A549 (cell line): Measurements from ENCODE around the gene NAXD. TPM values are rescaled to one million over a fixed set of nuclear protein-coding genes. Genes with fewer than 3 reads are reported as not detected.

Experiments
- ATAC-seq, 2 experiments: fragments of 200-7000 bp in 1 of 2; fragments of >200 bp in 1 of 2; cut with Nextera tagmentation in 1 of 2; cut with Tn5 transposase in 1 of 2; 3 replicates each; pipeline versions ENCODE4 v1.8.0 to v1.9.1; 2018 to 2020; ENCODE audit warnings: mild to moderate bottlenecking in 1 of 2, moderate library complexity in 1 of 2
- CTCF ChIA-PET: fragments of 300-600 bp; sonication (Branson Sonifier 250); formaldehyde crosslinking; extraction: SDS; loops from one replicate; lab custom pipeline; 2021; ENCODE audit warnings: antibody characterized with exemption, inconsistent platforms; lab: Yijun Ruan, JAX
- POLR2A ChIA-PET: fragments of 350-600 bp; formaldehyde crosslinking; extraction: SDS; loops from one replicate; lab custom pipeline; 2021; ENCODE audit warnings: antibody characterized with exemption, inconsistent platforms; lab: Yijun Ruan, JAX
- DNase-seq, 2 experiments: peaks; one replicate each; pipeline versions ENCODE4 v3.0.0 to v3.0.0-alpha.2; 2011 to 2016; ENCODE audit warnings: low read depth in 1 of 2, low spot score in 1 of 2
- FAIRE-seq: peaks from 2 replicates; lab custom pipeline; 2011; peaks lifted over from hg19 to GRCh38; lab: Jason Lieb, UNC
- H3K27ac ChIP-seq, 2 experiments: fragments of >200 bp; sonication (Bioruptor Twin); formaldehyde crosslinking; 3 replicates each; pipeline ENCODE4 v1.5.1; 2016 to 2017
- H3K4me1 ChIP-seq: fragments of >200 bp; sonication (Bioruptor Twin); formaldehyde crosslinking; 3 replicates; pipeline ENCODE4 v1.6.1; 2016
- H3K4me2 ChIP-seq: fragments of >200 bp; sonication (Bioruptor Twin); formaldehyde crosslinking; 3 replicates; pipeline ENCODE4 v1.6.1; 2016
- H3K4me3 ChIP-seq: fragments of >200 bp; sonication (Bioruptor Twin); formaldehyde crosslinking; 3 replicates; pipeline ENCODE4 v1.5.1; 2016
- H3K9me3 ChIP-seq: fragments of >200 bp; sonication (Bioruptor Twin); formaldehyde crosslinking; 3 replicates; pipeline ENCODE4 v1.6.1; 2016
- CHD2 ChIP-seq: fragments of 150-350 bp; IDR thresholded peaks from 2 replicates; pipeline ENCODE4 v1.6.1; 2014; ENCODE audit warnings: low read length; ENCODE audit not compliant: partially characterized antibody
- EP300 ChIP-seq, 2 experiments: fragments of >200 bp; sonication (Bioruptor Twin); formaldehyde crosslinking; IDR thresholded peaks; 2 replicates in 1 of 2; 3 replicates in 1 of 2; pipeline ENCODE4 v1.6.1; 2016 to 2017
- ESRRA ChIP-seq: fragments of 150-350 bp; IDR thresholded peaks from 2 replicates; pipeline ENCODE4 v1.6.1; 2014; ENCODE audit warnings: mild to moderate bottlenecking, low read length, borderline replicate concordance
- FOXS1 ChIP-seq: fragments of 250-450 bp; sonication (Bioruptor Pico); IDR thresholded peaks from 2 replicates; pipeline ENCODE4 v1.5.0; 2020; ENCODE audit warnings: mild to moderate bottlenecking, moderate library complexity
- HDAC2 ChIP-seq: fragments of 200-600 bp; sonication (generic); IDR thresholded peaks from 2 replicates; pipeline ENCODE4 v1.6.1; 2016
- HEYL ChIP-seq: fragments of 250-450 bp; sonication (Bioruptor Pico); IDR thresholded peaks from 2 replicates; pipeline ENCODE4 v1.8.0; 2021; ENCODE audit warnings: mild to moderate bottlenecking, moderate library complexity
- JUNB ChIP-seq: fragments of >200 bp; sonication (Bioruptor Twin); formaldehyde crosslinking; IDR thresholded peaks from 2 replicates; pipeline ENCODE4 v1.6.1; 2016
- KDM1A ChIP-seq: fragments of 200-600 bp; sonication (generic); IDR thresholded peaks from 2 replicates; pipeline ENCODE4 v1.6.1; 2016; ENCODE audit warnings: low read depth, mild to moderate bottlenecking
- MYC ChIP-seq: IDR thresholded peaks from 2 replicates; pipeline ENCODE4 v1.6.1; 2012; ENCODE audit warnings: mild to moderate bottlenecking, inconsistent platforms, low read length, improper control_type of control experiment, borderline replicate concordance
- NFE2L2 ChIP-seq: fragments of 150-350 bp; conservative IDR thresholded peaks from 2 replicates; pipeline ENCODE4 v1.6.1; 2014; ENCODE audit warnings: low read length
- NPAS2 ChIP-seq: fragments of 250-450 bp; sonication (Bioruptor Pico); IDR thresholded peaks from 2 replicates; pipeline ENCODE4 v1.8.0; 2022; ENCODE audit warnings: mild to moderate bottlenecking, moderate library complexity, borderline replicate concordance
- PHF8 ChIP-seq: fragments of 200-600 bp; sonication (generic); IDR thresholded peaks from 2 replicates; pipeline ENCODE4 v1.6.1; 2016; ENCODE audit warnings: low read depth, mild to moderate bottlenecking, antibody characterized with exemption, moderate library complexity, borderline replicate concordance
- POLR2A ChIP-seq: IDR thresholded peaks from 2 replicates; pipeline ENCODE4 v1.6.1; 2012; ENCODE audit warnings: mild to moderate bottlenecking, low read length
- POLR2AphosphoS2 ChIP-seq: conservative IDR thresholded peaks from 2 replicates; pipeline ENCODE4 v1.6.1; 2012; ENCODE audit warnings: low read length, improper control_type of control experiment, inconsistent platforms
- RFX5 ChIP-seq: fragments of 450-650 bp; IDR thresholded peaks from 2 replicates; pipeline ENCODE4 v1.7.1; 2014; ENCODE audit warnings: antibody characterized with exemption, mild to moderate bottlenecking, moderate library complexity
- SREBF2 ChIP-seq: fragments of 450-650 bp; IDR thresholded peaks from 2 replicates; pipeline ENCODE4 v1.6.1; 2014; ENCODE audit warnings: mild to moderate bottlenecking, moderate library complexity
- TP53 ChIP-seq: fragments of 250-450 bp; sonication (Bioruptor Pico); IDR thresholded peaks from 2 replicates; pipeline ENCODE4 v1.5.0; 2021; ENCODE audit warnings: mild to moderate bottlenecking, moderate library complexity
- ZSCAN20 ChIP-seq: fragments of 250-450 bp; sonication (Bioruptor Pico); IDR thresholded peaks from 2 replicates; pipeline ENCODE4 v1.8.0; 2022; ENCODE audit warnings: mild to moderate bottlenecking, moderate library complexity
- WGBS: methylation state at CpG from one replicate; pipeline ENCODE4 v1.1.6; 2017; ENCODE audit errors: missing lambda C conversion rate; 5-methylcytosine and 5-hydroxymethylcytosine counted together
- polyA plus RNA-seq, 4 experiments: library from polyadenylated mRNA; depleted of rRNA in 3 of 4; stranded (reverse); fragments of >200 nt; fragmentation: RNase III in 1 of 4; extraction: RNeasy Plus Mini Kit Qiagen cat#74134 plus additional on column Dnase treatment in 1 of 4; gene quantifications; 2 replicates in 3 of 4; 3 replicates in 1 of 4; pipeline ENCODE4 v1.2.3, GENCODE V29; 2011 to 2017
- TF ChIP-seq, protein P1 (sequence below): IDR thresholded peaks from 2 replicates; pipeline ENCODE4 v1.6.1; 2012; ENCODE audit warnings: low read depth, borderline replicate concordance
- TF ChIP-seq, protein P2 (sequence below): IDR thresholded peaks from 2 replicates; pipeline ENCODE4 v1.6.1; 2012
- TF ChIP-seq, protein P3 (sequence below): fragments of 150-350 bp; IDR thresholded peaks from 2 replicates; pipeline ENCODE4 v1.6.1; 2014; ENCODE audit warnings: low read depth, mild to moderate bottlenecking, low read length
- TF ChIP-seq, protein P4 (sequence below): fragments of >200 bp; sonication (Bioruptor Twin); formaldehyde crosslinking; IDR thresholded peaks from 3 replicates; pipeline ENCODE4 v1.6.1; 2016
- TF ChIP-seq, protein P5 (sequence below): fragments of 250-450 bp; sonication (Bioruptor Pico); IDR thresholded peaks from 2 replicates; pipeline ENCODE4 v1.5.0; 2021; ENCODE audit warnings: mild to moderate bottlenecking, moderate library complexity, borderline replicate concordance

Gene NAXD
- polyA plus RNA-seq, 2 of the 4 experiments (the other 2 are of a cell fraction) = 14.2 to 19.0 TPM

DNA sequence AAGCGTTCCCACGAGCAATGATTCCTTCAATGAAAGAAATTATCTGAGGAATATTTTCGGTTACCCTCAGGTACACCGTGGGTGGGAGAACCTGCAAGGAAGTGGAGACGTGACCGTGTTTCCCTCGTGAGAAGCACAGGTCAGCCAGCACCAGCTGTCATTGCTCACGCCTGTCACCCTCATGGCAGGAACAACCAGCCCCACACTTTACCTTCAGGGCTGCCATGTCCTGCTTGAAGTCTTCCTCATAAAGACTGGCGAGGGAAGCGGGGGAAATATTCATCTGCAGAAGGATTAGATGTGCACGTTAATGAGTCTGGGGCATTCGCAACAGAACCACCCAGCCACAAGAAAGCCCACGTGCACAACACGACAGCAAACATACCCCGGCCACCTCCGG, 72.4 kb downstream of the NAXD start:
- H3K27ac ChIP-seq = no peak overlapping the region
- H3K4me2 ChIP-seq = no peak overlapping the region
- ChIA-PET CTCF (interaction anchor here (0.5 kb wide), 1 partner anchor 86 kb away, joined by 4 read pairs; no protein-coding TSS in a partner anchor), POLR2A (interaction anchor here (0.6 to 1.1 kb wide), 2 partner anchors 25 to 28 kb away, joined by 3 to 4 read pairs; no protein-coding TSS in a partner anchor)
- FAIRE-seq (no peak), DNase-seq (no peak), ATAC-seq (no peak)
- 94% methylated on average over 16 of the region's 16 CpGs for WGBS
- no peaks in the 10 kb centered on the region for H3K4me1 ChIP-seq
- no peaks in the 10 kb centered on the region for H3K9me3 ChIP-seq
- TF ChIP-seq NFE2L2 (no peak), POLR2A (no peak), CHD2 (no peak), KDM1A (no peak), SREBF2 (no peak), MYC (no peak), HEYL (CRISPR knock-in tag) (no peak), NPAS2 (CRISPR knock-in tag) (no peak), JUNB (no peak), HDAC2 (no peak), POLR2AphosphoS2 (no peak), EP300 (IDR thresholded peaks at IDR 0.05) (no peak)
- TF ChIP-seq, protein P1, sequence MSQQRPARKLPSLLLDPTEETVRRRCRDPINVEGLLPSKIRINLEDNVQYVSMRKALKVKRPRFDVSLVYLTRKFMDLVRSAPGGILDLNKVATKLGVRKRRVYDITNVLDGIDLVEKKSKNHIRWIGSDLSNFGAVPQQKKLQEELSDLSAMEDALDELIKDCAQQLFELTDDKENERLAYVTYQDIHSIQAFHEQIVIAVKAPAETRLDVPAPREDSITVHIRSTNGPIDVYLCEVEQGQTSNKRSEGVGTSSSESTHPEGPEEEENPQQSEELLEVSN = no peak
- TF ChIP-seq, protein P2, sequence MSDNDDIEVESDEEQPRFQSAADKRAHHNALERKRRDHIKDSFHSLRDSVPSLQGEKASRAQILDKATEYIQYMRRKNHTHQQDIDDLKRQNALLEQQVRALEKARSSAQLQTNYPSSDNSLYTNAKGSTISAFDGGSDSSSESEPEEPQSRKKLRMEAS = no peak
- TF ChIP-seq, protein P3, sequence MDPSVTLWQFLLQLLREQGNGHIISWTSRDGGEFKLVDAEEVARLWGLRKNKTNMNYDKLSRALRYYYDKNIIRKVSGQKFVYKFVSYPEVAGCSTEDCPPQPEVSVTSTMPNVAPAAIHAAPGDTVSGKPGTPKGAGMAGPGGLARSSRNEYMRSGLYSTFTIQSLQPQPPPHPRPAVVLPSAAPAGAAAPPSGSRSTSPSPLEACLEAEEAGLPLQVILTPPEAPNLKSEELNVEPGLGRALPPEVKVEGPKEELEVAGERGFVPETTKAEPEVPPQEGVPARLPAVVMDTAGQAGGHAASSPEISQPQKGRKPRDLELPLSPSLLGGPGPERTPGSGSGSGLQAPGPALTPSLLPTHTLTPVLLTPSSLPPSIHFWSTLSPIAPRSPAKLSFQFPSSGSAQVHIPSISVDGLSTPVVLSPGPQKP = no peak
- TF ChIP-seq, protein P4, sequence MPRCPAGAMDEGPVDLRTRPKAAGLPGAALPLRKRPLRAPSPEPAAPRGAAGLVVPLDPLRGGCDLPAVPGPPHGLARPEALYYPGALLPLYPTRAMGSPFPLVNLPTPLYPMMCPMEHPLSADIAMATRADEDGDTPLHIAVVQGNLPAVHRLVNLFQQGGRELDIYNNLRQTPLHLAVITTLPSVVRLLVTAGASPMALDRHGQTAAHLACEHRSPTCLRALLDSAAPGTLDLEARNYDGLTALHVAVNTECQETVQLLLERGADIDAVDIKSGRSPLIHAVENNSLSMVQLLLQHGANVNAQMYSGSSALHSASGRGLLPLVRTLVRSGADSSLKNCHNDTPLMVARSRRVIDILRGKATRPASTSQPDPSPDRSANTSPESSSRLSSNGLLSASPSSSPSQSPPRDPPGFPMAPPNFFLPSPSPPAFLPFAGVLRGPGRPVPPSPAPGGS = no peak
- H3K4me3 ChIP-seq = no peak overlapping the region

DNA sequence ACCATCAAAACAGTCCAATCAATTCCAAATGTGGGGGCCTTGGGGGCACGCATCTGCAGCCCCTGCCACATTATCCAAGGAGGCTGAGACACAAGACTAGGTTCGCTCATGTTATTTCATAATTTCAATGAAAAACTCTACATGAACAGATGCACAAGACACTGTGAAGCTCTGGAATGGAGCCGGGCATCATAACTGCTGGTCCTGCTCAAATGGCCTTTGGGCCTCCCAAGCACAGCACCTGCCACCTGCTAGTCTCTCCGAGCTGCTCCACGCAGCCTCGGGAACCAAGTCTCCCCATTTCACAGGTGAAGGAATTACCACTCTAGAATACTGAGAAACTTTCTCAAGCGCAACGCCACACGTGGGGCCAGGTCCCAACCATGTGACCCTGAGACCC, 73.7 kb downstream of the NAXD start:
- ATAC-seq = no peak
- Histone ChIP-seq H3K27ac (no peak overlapping the region), H3K4me3 (no peak overlapping the region), H3K4me2 (no peak overlapping the region), H3K4me1 (no peaks in the 10 kb centered on the region), H3K9me3 (no peaks in the 10 kb centered on the region)
- DNase-seq = no peak
- POLR2A ChIA-PET = no interaction called here
- TF ChIP-seq ESRRA (no peak), ZSCAN20 (CRISPR knock-in tag) (no peak), FOXS1 (CRISPR knock-in tag) (no peak), HDAC2 (no peak), RFX5 (no peak), TP53 (CRISPR knock-in tag) (no peak), PHF8 (no peak)
- TF ChIP-seq, protein P5, sequence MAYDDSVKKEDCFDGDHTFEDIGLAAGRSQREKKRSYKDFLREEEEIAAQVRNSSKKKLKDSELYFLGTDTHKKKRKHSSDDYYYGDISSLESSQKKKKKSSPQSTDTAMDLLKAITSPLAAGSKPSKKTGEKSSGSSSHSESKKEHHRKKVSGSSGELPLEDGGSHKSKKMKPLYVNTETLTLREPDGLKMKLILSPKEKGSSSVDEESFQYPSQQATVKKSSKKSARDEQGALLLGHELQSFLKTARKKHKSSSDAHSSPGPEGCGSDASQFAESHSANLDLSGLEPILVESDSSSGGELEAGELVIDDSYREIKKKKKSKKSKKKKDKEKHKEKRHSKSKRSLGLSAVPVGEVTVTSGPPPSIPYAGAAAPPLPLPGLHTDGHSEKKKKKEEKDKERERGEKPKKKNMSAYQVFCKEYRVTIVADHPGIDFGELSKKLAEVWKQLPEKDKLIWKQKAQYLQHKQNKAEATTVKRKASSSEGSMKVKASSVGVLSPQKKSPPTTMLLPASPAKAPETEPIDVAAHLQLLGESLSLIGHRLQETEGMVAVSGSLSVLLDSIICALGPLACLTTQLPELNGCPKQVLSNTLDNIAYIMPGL = no peak
- FAIRE-seq = no peak
- WGBS = 89% methylated on average over 9 of the region's 9 CpGs
- CTCF ChIA-PET = no interaction called here

Other genes with a start within 250 kb of the NAXD start
- 1.0 and 1.1 TPM in 2 replicates for gene RAB20, start 53.8 kb upstream of the NAXD start, polyA plus RNA-seq (2011; rRNA removed)
- gene RAB20, start 53.8 kb upstream of the NAXD start, polyA plus RNA-seq (2017; fragmentation: RNase III; extraction: RNeasy Plus Mini Kit Qiagen cat#74134 plus additional on column Dnase treatment) = 1.2 to 1.7 TPM (median 1.5 TPM) in 3 replicates
- gene CARS2, start 90.6 kb downstream of the NAXD start, polyA plus RNA-seq (2011; rRNA removed) = 28.8 and 31.5 TPM in 2 replicates
- gene CARS2, start 90.6 kb downstream of the NAXD start, polyA plus RNA-seq (2017; fragmentation: RNase III; extraction: RNeasy Plus Mini Kit Qiagen cat#74134 plus additional on column Dnase treatment) = 41.4 to 42.6 TPM (median 41.8 TPM) in 3 replicates
- gene ING1, start 98.2 kb downstream of the NAXD start, polyA plus RNA-seq (2011; rRNA removed) = 5.1 and 8.6 TPM in 2 replicates
- 6.9 to 7.9 TPM (median 7.2 TPM) in 3 replicates for gene ING1, start 98.2 kb downstream of the NAXD start, polyA plus RNA-seq (2017; fragmentation: RNase III; extraction: RNeasy Plus Mini Kit Qiagen cat#74134 plus additional on column Dnase treatment)